Activated gamma-delta T cell treated with anti-CD3 and anti-CD28 coated beads, Interleukin-2, amount 50 U/mL, for 16 hours (primary cell): Measurements from ENCODE around the gene PRPF19.

Experiments used
- DNase-seq: peaks from one replicate; pipeline ENCODE4 v3.0.0-alpha.2; 2020; ENCODE audit warnings: low read depth

Gene PRPF19

GRCh38 chr11:60857378-60858232 is 48.8 kb downstream of the PRPF19 start:
- no peak for DNase-seq

- no peak for DNase-seq
Measured at GRCh38 chr11:60855726-60856633, 50.4 kb downstream of the PRPF19 start, which contains the start of gene PTGDR2. TSS of gene PTGDR2 (minus strand) at chr11:60855950. CDS start at chr11:60853722, 2,228 bp downstream.

- DNase-seq: no peak
Measured at GRCh38 chr11:60854847-60855725, 51.3 kb downstream of the PRPF19 start.

- DNase-seq: no peak
Measured at GRCh38 chr11:60854140-60854846, 52.1 kb downstream of the PRPF19 start.

- DNase-seq: no peak
Measured at GRCh38 chr11:60852982-60853950, 53.1 kb downstream of the PRPF19 start.

GRCh38 chr11:60852117-60852981 is 54.0 kb downstream of the PRPF19 start:
- DNase-seq: no peak

GRCh38 chr11:60851327-60852104 is 54.9 kb downstream of the PRPF19 start:
- DNase-seq: no peak

GRCh38 chr11:60849641-60850520 is 56.5 kb downstream of the PRPF19 start:
- DNase-seq: no peak

GRCh38 chr11:60848714-60849151 is 57.7 kb downstream of the PRPF19 start:
- DNase-seq: no peak

GRCh38 chr11:60847896-60848295 is 58.5 kb downstream of the PRPF19 start:
- DNase-seq: no peak

GRCh38 chr11:60847281-60847680 is 59.1 kb downstream of the PRPF19 start:
- DNase-seq: no peak

- DNase-seq: no peak
Measured at GRCh38 chr11:60845338-60845737, 61.0 kb downstream of the PRPF19 start.

GRCh38 chr11:60844870-60845221 is 61.5 kb downstream of the PRPF19 start:
- no peak for DNase-seq

GRCh38 chr11:60844045-60844869 is 62.1 kb downstream of the PRPF19 start:
- no peak for DNase-seq

GRCh38 chr11:60842668-60843600 is 63.5 kb downstream of the PRPF19 start:
- DNase-seq: no peak
